ENCODE results near the gene KCTD13.

GRCh38 chr16:29961127-29961478 lies 35.1 kb upstream of the KCTD13 start:
- TF ChIP-seq ZNF560 (tag by site-specific recombination; IDR thresholded peaks at IDR 0.05; ENCODE audit: borderline replicate concordance) = no peak
- no peak for TF ChIP-seq CTCF (tag by site-specific recombination; IDR thresholded peaks at IDR 0.05)
- no peak for TF ChIP-seq ZNF138 (tag by site-specific recombination; IDR thresholded peaks at IDR 0.05; ENCODE audit: borderline replicate concordance)
- TF ChIP-seq SETDB1 (IDR thresholded peaks at IDR 0.05; ENCODE audit: insufficient read length, low read length) = no peak
- TF ChIP-seq KLF16 (tag by site-specific recombination; IDR thresholded peaks at IDR 0.05) = no peak
- no peak for TF ChIP-seq ZNF501 (tag by site-specific recombination; IDR thresholded peaks at IDR 0.05)
- no peak for TF ChIP-seq YY1 (tag by site-specific recombination; IDR thresholded peaks at IDR 0.05)
- TF ChIP-seq ZNF639 (tag by site-specific recombination; IDR thresholded peaks at IDR 0.05) = no peak
